T-helper 1 cell treated with Interleukin-12 subunit alpha and Interleukin-12 subunit beta and Interleukin-4 antibody, amounts not matched to agents 30 μg/mL and 1 μg/mL, for 36 hours (primary cell): ENCODE results near the gene LILRA1.
"Not testable (repeated sequence)": the region's sequence is repeated elsewhere in the genome, so short reads cannot be mapped to it uniquely, and the experiment has no call there.

Experiments used
- H3K27ac Mint-ChIP-seq: one replicate; pipeline ENCODE4 v1.8.0; 2021; ENCODE audit warnings: mild to moderate bottlenecking, mixed read lengths
- H3K27me3 Mint-ChIP-seq: one replicate; pipeline ENCODE4 v1.8.0; 2021; ENCODE audit warnings: low read depth, mixed read lengths
- H3K36me3 Mint-ChIP-seq: one replicate; pipeline ENCODE4 v1.8.0; 2021; ENCODE audit warnings: low read depth, mixed read lengths
- H3K4me1 Mint-ChIP-seq: one replicate; pipeline ENCODE4 v1.8.0; 2021; ENCODE audit warnings: low read depth, mixed read lengths
- H3K4me3 Mint-ChIP-seq: one replicate; pipeline ENCODE4 v1.8.0; 2021; ENCODE audit warnings: mild to moderate bottlenecking, moderate library complexity, mixed read lengths
- H3K9me3 Mint-ChIP-seq: one replicate; pipeline ENCODE4 v1.8.0; 2021; ENCODE audit warnings: mixed read lengths

LILRA1 gene

DNA sequence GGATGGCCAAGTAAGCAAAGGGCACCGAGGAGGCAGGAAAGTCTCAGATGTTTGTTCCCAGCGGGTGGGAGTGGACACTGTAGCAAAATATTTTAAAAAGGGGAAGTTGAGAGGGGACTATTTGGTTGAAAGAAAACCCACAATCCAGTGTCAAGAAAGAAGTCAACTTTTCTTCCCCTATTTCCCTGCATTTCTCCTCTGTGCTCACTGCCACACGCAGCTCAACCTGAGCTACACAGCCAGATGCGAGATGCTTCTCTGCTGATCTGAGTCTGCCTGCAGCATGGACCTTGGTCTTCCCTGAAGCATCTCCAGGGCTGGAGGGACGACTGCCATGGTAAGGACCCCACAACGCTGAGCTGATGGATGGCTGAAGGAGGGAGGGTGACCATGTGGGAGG is at the start of gene LILRA1:
TSS of gene LILRA1 (plus strand) at position 188 of the 400 bp plus-strand sequence. CDS start 613 bp downstream, outside the sequence.
- H3K27ac Mint-ChIP-seq, H3K36me3 Mint-ChIP-seq, H3K4me1 Mint-ChIP-seq, H3K27me3 Mint-ChIP-seq, H3K4me3 Mint-ChIP-seq, H3K9me3 Mint-ChIP-seq: not testable (repeated sequence)

GRCh38 chr19:54548806-54549205 is 44.6 kb upstream of the LILRA1 start:
- peaks cover 9% of the 10 kb centered on the region for H3K27me3 Mint-ChIP-seq
- peaks cover 3% of the 10 kb centered on the region for H3K9me3 Mint-ChIP-seq
- H3K4me1 Mint-ChIP-seq = peaks cover 7% of the 10 kb centered on the region
- no peak overlapping the region for H3K27ac Mint-ChIP-seq
- H3K36me3 Mint-ChIP-seq = no peaks in the 10 kb centered on the region
- no peak overlapping the region for H3K4me3 Mint-ChIP-seq

- Mint-ChIP-seq H3K4me3 (no peak overlapping the region), H3K36me3 (no peaks in the 10 kb centered on the region), H3K9me3 (peaks cover 3% of the 10 kb centered on the region), H3K4me1 (peaks cover 4% of the 10 kb centered on the region), H3K27me3 (peaks cover 9% of the 10 kb centered on the region), H3K27ac (no peak overlapping the region)
Observed at GRCh38 chr19:54549224-54549623, 44.2 kb upstream of the LILRA1 start.

DNA sequence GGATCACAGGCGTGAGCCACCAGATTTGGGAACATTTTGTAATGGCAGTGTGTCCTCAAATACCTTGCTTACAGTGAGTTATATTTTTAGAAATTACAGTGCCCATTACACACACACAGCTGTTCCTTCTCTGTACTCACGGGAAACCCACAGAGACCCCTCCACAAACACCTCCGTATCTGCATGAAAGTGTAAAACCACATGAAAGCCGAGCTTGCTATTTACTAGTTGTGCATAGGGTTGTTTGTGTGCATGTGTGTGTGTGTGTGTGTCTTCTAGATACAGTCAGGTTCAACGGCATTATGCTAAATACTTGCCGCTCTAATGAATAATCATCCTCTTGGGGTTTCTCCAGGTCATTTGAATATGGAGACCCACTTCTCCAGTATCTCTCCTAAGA is 42.1 kb upstream of the LILRA1 start:
- Mint-ChIP-seq H3K9me3 (peaks cover 3% of the 10 kb centered on the region), H3K27ac (no peak overlapping the region), H3K4me3 (no peak overlapping the region), H3K27me3 (peaks cover 5% of the 10 kb centered on the region), H3K36me3 (no peaks in the 10 kb centered on the region), H3K4me1 (peaks cover 3% of the 10 kb centered on the region)

- Mint-ChIP-seq H3K9me3 (peaks cover 3% of the 10 kb centered on the region), H3K4me3 (no peak overlapping the region), H3K36me3 (no peaks in the 10 kb centered on the region), H3K4me1 (peaks cover 3% of the 10 kb centered on the region), H3K27ac (no peak overlapping the region), H3K27me3 (peaks cover 5% of the 10 kb centered on the region)
Observed at GRCh38 chr19:54551950-54552912, 41.2 kb upstream of the LILRA1 start.

GRCh38 chr19:54552913-54553310 is 40.5 kb upstream of the LILRA1 start:
- peaks cover 3% of the 10 kb centered on the region for H3K4me1 Mint-ChIP-seq
- H3K27ac Mint-ChIP-seq = no peak overlapping the region
- H3K4me3 Mint-ChIP-seq = no peak overlapping the region
- peaks cover 5% of the 10 kb centered on the region for H3K27me3 Mint-ChIP-seq
- no peaks in the 10 kb centered on the region for H3K36me3 Mint-ChIP-seq
- peaks cover 3% of the 10 kb centered on the region for H3K9me3 Mint-ChIP-seq

DNA sequence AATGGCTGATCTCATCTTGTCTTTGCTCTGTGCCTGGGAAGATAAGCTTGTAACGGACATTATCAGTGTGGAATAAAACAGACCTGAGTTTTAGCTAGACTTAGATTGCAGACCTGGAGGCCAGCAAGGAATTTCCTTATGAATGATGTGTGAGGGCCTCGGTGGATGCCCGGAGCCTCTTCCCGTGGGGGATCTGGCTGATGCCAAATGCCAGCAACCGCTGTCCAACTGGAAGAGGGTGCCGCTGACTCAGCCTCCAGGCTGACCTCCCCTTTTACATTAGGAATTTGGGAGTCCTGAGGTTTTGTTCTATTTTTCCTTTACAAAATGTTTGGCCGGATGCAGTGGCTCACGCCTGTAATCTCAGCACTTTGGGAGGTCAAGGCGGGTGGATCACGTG is 39.4 kb upstream of the LILRA1 start:
- H3K9me3 Mint-ChIP-seq = peaks cover 3% of the 10 kb centered on the region

GRCh38 chr19:54554896-54555295 is 38.5 kb upstream of the LILRA1 start:
- peaks cover 3% of the 10 kb centered on the region for H3K9me3 Mint-ChIP-seq

More for the DNA sequence above, 39.4 kb upstream of the LILRA1 start:
- no peak overlapping the region for H3K4me3 Mint-ChIP-seq
- H3K27me3 Mint-ChIP-seq = peaks cover 12% of the 10 kb centered on the region
- no peaks in the 10 kb centered on the region for H3K36me3 Mint-ChIP-seq
- H3K27ac Mint-ChIP-seq = no peak overlapping the region
- H3K4me1 Mint-ChIP-seq = peaks cover 3% of the 10 kb centered on the region

GRCh38 chr19:54556194-54556593 is 37.2 kb upstream of the LILRA1 start:
- H3K4me3 Mint-ChIP-seq = no peak overlapping the region
- H3K9me3 Mint-ChIP-seq = peaks cover 3% of the 10 kb centered on the region
- no peak overlapping the region for H3K27ac Mint-ChIP-seq
- H3K27me3 Mint-ChIP-seq = peaks cover 6% of the 10 kb centered on the region
- peaks cover 3% of the 10 kb centered on the region for H3K4me1 Mint-ChIP-seq
- no peaks in the 10 kb centered on the region for H3K36me3 Mint-ChIP-seq

More at GRCh38 chr19:54554896-54555295, 38.5 kb upstream of the LILRA1 start:
- H3K4me3 Mint-ChIP-seq = no peak overlapping the region
- no peak overlapping the region for H3K27ac Mint-ChIP-seq
- H3K36me3 Mint-ChIP-seq = no peaks in the 10 kb centered on the region
- peaks cover 8% of the 10 kb centered on the region for H3K27me3 Mint-ChIP-seq
- H3K4me1 Mint-ChIP-seq = peaks cover 3% of the 10 kb centered on the region

DNA sequence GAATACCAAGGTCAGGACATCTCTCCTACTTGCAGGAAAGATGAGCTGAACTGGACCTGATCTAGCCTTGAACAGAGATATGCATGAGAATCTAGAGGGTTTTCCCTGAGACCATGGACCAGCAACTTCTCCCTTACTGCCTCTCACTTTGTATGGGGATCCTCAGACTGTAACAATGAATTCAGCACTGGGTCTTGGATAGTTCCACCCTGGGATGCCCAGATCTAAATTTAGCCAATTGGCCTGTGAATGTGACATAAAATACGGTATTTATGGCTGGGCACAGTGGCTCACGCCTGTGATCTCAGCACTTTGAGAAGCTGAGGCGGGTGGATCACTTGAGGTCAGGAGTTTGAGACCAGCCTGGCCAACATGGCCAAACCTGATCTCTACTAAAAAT is 35.1 kb upstream of the LILRA1 start:
- H3K4me1 Mint-ChIP-seq = no peaks in the 10 kb centered on the region
- H3K27ac Mint-ChIP-seq = no peak overlapping the region
- no peak overlapping the region for H3K4me3 Mint-ChIP-seq
- no peaks in the 10 kb centered on the region for H3K9me3 Mint-ChIP-seq
- H3K36me3 Mint-ChIP-seq = no peaks in the 10 kb centered on the region
- peaks cover 6% of the 10 kb centered on the region for H3K27me3 Mint-ChIP-seq

GRCh38 chr19:54560881-54561385 is 32.5 kb upstream of the LILRA1 start:
- Mint-ChIP-seq H3K27me3 (peaks cover 6% of the 10 kb centered on the region), H3K4me1 (no peaks in the 10 kb centered on the region), H3K4me3 (no peak overlapping the region), H3K27ac (no peak overlapping the region), H3K36me3 (no peaks in the 10 kb centered on the region), H3K9me3 (no peaks in the 10 kb centered on the region)

DNA sequence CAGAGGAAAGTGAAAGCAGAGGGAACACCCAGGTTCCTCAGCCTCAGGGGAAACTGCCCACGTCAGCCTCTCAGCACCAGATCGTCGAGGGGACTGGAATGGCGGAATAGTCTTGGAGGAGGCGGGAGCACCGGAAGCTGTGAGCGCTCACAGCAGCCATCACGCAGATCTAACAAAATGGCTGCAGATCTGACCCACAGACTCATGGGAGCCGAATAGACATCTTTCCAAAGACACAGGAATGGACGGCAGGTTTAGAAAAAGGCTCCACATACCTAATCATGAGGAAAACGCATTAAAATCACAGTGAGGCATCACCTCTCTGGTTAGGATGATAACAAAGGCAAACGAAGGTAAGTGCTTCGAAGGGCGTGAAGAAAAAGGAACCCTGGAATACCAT is 31.6 kb upstream of the LILRA1 start:
- Mint-ChIP-seq H3K4me1 (no peaks in the 10 kb centered on the region), H3K4me3 (no peak overlapping the region), H3K27me3 (peaks cover 6% of the 10 kb centered on the region), H3K9me3 (no peaks in the 10 kb centered on the region), H3K36me3 (no peaks in the 10 kb centered on the region), H3K27ac (no peak overlapping the region)

DNA sequence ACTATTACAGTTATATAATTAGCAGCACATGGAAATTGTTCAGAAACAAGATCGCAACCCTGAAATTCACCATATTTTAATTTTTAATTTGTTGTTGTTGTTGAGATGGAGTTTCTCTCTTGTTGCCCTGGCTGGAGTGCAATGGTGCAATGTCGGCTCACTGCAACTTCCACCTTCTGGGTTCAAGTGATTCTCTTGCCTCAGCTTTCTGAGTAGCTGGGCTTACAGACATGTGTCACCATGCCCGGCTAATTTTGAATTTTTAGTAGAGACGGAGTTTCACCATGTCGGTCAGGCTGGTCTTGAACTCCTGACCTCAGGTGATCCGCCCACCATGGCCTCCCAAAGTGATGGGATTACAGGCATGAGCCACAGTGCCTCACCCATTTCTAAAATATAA is 30.2 kb upstream of the LILRA1 start:
- H3K27ac Mint-ChIP-seq, H3K27me3 Mint-ChIP-seq, H3K9me3 Mint-ChIP-seq, H3K4me1 Mint-ChIP-seq, H3K4me3 Mint-ChIP-seq, H3K36me3 Mint-ChIP-seq: not testable (repeated sequence)

GRCh38 chr19:54570316-54570715 is 23.1 kb upstream of the LILRA1 start:
- no peak overlapping the region for H3K4me3 Mint-ChIP-seq
- H3K9me3 Mint-ChIP-seq = no peaks in the 10 kb centered on the region
- peaks cover 16% of the 10 kb centered on the region for H3K27me3 Mint-ChIP-seq
- no peak overlapping the region for H3K27ac Mint-ChIP-seq
- H3K4me1 Mint-ChIP-seq = peaks cover 16% of the 10 kb centered on the region
- H3K36me3 Mint-ChIP-seq = no peaks in the 10 kb centered on the region
